Progenitor cell of endocrine pancreas (in vitro differentiated cells): Measurements from ENCODE around the gene WWC2. TPM values are rescaled to one million over a fixed set of nuclear protein-coding genes. Genes with fewer than 3 reads are reported as not detected.

Source experiments
- DNase-seq: peaks from one replicate; pipeline ENCODE4 v3.0.0; 2021; ENCODE audit warnings: low spot score; ENCODE audit not compliant: unreplicated experiment
- H3K27ac Mint-ChIP-seq: 2 replicates; pipeline ENCODE4 v1.8.0; 2021; ENCODE audit warnings: mild to moderate bottlenecking, moderate library complexity, mixed read lengths
- H3K27me3 Mint-ChIP-seq: 2 replicates; pipeline ENCODE4 v1.8.0; 2021; ENCODE audit warnings: mixed read lengths
- H3K36me3 Mint-ChIP-seq: 2 replicates; pipeline ENCODE4 v1.8.0; 2022; ENCODE audit warnings: mixed read lengths; ENCODE audit not compliant: insufficient read depth
- H3K4me1 Mint-ChIP-seq: 2 replicates; pipeline ENCODE4 v1.8.0; 2021; ENCODE audit warnings: low read depth, mixed read lengths
- H3K4me3 Mint-ChIP-seq: 2 replicates; pipeline ENCODE4 v1.8.0; 2021; ENCODE audit warnings: low read depth, mild to moderate bottlenecking, moderate library complexity, mixed read lengths
- H3K9me3 Mint-ChIP-seq: 2 replicates; pipeline ENCODE4 v1.8.0; 2021; ENCODE audit warnings: low read depth, mixed read lengths
- total RNA-seq: library from RNA; stranded (reverse); gene quantifications from 2 replicates; pipeline ENCODE4 v1.2.1, GENCODE V29; 2021
- TF ChIP-seq, protein P1 (sequence below): fragments of 200-600 bp; sonication (generic); IDR thresholded peaks from one replicate; pipeline ENCODE4 v1.5.0; 2021; ENCODE audit warnings: antibody characterized with exemption, mild to moderate bottlenecking; ENCODE audit not compliant: unreplicated experiment

The WWC2 gene
- total RNA-seq, 1 donor from 2014 or later, result 57.0 TPM

DNA sequence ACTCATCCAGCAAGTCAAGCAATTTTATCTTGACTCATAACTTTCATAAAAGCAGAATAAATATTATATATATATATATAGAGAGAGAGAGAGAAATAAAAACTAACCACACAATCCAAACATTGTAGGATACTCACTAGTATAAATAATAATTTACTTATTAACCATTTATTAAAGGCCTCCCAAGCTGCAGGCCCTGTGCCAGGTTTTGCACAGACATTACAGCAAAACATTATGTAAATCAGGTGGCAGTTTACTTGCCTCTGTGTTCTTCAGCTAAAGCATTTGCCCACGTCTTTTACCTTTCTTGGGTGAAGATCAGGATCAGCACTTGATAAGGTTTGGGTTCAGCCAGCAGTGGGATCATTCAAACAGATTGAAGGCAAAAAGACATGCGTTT is 145.4 kb downstream of the WWC2 start:
- Mint-ChIP-seq H3K9me3 (no peaks in the 10 kb centered on the region), H3K4me1 (peaks cover 50% of the 10 kb centered on the region), H3K27ac (no peak overlapping the region), H3K27me3 (no peaks in the 10 kb centered on the region), H3K36me3 (peaks cover 10% of the 10 kb centered on the region), H3K4me3 (no peak overlapping the region)
- DNase-seq, result no peak
- TF ChIP-seq, protein P1, sequence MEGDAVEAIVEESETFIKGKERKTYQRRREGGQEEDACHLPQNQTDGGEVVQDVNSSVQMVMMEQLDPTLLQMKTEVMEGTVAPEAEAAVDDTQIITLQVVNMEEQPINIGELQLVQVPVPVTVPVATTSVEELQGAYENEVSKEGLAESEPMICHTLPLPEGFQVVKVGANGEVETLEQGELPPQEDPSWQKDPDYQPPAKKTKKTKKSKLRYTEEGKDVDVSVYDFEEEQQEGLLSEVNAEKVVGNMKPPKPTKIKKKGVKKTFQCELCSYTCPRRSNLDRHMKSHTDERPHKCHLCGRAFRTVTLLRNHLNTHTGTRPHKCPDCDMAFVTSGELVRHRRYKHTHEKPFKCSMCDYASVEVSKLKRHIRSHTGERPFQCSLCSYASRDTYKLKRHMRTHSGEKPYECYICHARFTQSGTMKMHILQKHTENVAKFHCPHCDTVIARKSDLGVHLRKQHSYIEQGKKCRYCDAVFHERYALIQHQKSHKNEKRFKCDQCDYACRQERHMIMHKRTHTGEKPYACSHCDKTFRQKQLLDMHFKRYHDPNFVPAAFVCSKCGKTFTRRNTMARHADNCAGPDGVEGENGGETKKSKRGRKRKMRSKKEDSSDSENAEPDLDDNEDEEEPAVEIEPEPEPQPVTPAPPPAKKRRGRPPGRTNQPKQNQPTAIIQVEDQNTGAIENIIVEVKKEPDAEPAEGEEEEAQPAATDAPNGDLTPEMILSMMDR, result no peak

DNA sequence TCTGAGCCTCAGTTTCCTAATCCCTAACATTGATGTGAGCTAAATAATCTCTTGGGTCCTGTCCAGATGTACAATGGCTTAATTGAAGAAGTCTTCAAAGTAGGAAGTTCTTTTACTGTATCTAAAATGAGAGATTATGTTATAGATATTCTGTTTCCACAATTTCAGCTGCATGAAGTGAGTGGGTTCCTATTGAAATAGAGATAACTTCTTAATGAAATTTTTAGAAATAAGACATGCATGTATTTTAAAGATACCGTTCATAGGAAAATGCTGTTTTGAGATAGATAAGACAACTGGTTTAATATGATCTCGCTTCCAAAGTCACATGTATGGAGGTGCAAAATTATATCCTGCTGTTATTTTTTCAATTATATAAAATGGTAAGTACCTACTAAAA is 149.1 kb downstream of the WWC2 start:
- no peak for DNase-seq
- Mint-ChIP-seq H3K36me3 (peaks cover 12% of the 10 kb centered on the region), H3K27ac (no peak overlapping the region), H3K9me3 (no peaks in the 10 kb centered on the region), H3K4me1 (peaks cover 39% of the 10 kb centered on the region), H3K27me3 (no peaks in the 10 kb centered on the region), H3K4me3 (no peak overlapping the region)
- TF ChIP-seq, protein P1, result no peak

DNA sequence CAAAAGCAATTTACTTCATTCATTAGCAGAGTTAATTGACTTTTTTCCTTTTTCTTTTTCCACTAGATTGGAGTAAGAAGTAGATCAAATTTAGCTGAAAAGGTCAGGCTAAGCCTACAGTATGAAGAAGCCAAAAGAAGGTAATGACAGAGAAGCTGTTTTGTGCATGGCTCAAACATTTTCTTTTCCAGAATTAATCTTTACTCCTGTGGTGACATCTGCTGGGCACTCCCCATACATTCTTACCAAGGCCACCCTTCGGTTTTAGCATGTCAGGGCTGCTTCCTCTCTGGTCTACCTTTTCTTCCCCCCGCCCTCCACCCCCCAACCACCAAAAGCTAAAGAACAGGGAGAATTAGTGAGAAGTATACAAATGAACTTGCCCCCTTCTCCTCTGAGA is 150.8 kb downstream of the WWC2 start:
- no peak overlapping the region for H3K4me3 Mint-ChIP-seq
- no peaks in the 10 kb centered on the region for H3K27me3 Mint-ChIP-seq
- TF ChIP-seq, protein P1, result peak; percentile 54
- no peaks in the 10 kb centered on the region for H3K9me3 Mint-ChIP-seq
- H3K36me3 Mint-ChIP-seq, result peaks cover 14% of the 10 kb centered on the region
- H3K4me1 Mint-ChIP-seq, result peaks cover 25% of the 10 kb centered on the region
- no peak for DNase-seq
- no peak overlapping the region for H3K27ac Mint-ChIP-seq

DNA sequence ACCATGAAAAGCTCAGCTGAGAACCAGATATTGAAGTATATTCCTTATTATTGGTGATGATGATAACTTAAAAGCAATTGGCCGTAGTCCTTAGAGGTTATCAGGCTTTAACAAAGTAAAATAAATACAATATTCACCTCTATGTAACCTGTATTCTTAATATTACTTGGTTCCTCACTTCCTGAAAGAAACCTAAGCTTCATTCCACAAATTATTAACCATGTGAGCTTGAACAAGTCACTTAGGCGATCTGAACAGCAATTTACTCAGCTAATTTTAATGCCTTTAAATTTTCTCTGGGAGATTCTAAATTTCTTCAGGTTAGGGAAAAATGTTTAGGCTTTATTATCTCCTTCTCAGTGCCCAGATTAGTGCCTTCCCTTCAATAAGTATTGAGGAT is 151.8 kb downstream of the WWC2 start:
- Mint-ChIP-seq H3K36me3 (peaks cover 10% of the 10 kb centered on the region), H3K4me3 (no peak overlapping the region), H3K9me3 (no peaks in the 10 kb centered on the region), H3K27me3 (no peaks in the 10 kb centered on the region), H3K4me1 (peaks cover 21% of the 10 kb centered on the region), H3K27ac (peak overlapping the region; percentile 84)
- no peak for DNase-seq
- TF ChIP-seq, protein P1, result no peak

DNA sequence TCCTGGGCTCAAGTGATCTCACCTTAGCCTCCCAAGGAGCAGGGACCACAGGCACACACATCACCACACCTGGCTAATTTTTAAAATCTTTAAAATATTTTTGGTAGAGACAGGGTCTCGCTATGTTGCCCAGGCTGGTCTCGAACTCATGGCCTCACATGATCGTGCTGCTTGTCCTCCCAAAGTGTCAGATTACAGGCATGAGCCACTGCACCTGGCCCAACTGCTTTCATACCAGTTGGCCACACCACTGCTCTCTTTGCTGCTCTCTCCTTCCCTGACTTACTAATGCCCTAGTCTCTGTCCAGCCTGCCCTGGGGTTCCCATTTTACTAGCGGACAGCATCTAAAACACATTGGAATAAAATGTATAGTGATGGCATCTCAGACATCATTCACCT is 153.9 kb downstream of the WWC2 start:
- Mint-ChIP-seq H3K27me3 (no peaks in the 10 kb centered on the region), H3K36me3 (peaks cover 7% of the 10 kb centered on the region), H3K9me3 (no peaks in the 10 kb centered on the region), H3K4me1 (peaks cover 21% of the 10 kb centered on the region), H3K27ac (peak overlapping the region; percentile 59), H3K4me3 (no peak overlapping the region)
- TF ChIP-seq, protein P1, result no peak
- no peak for DNase-seq
